Stomach smooth muscle (tissue), 2 donors: ENCODE measurements around the gene DCHS1.
A peak's percentile ranks its signal among the peaks of the same experiment; 100 is the strongest.

ENCODE experiments used
- H3K27ac ChIP-seq: one replicate; pipeline ENCODE4 v1.7.0; 2013; ENCODE audit warnings: mild to moderate bottlenecking, low read length, inconsistent platforms
- H3K27me3 ChIP-seq, 2 donors: one replicate each; pipeline ENCODE4 v1.7.0; 2013; ENCODE audit warnings: low read length in 2 of 2; ENCODE audit not compliant: insufficient read depth in 2 of 2, control insufficient read depth in 1 of 2
- H3K36me3 ChIP-seq, 2 donors: one replicate each; pipeline ENCODE4 v1.7.0; 2013; ENCODE audit warnings: low read length in 2 of 2; ENCODE audit not compliant: control insufficient read depth in 2 of 2, insufficient read depth in 2 of 2
- H3K4me1 ChIP-seq: one replicate; pipeline ENCODE4 v1.7.0; 2013; ENCODE audit warnings: low read length; ENCODE audit not compliant: control insufficient read depth, insufficient read depth
- H3K4me3 ChIP-seq, 2 donors: one replicate each; pipeline ENCODE4 v1.7.0; 2013; ENCODE audit warnings: low read length in 2 of 2
- H3K9ac ChIP-seq, 2 donors: one replicate each; pipeline ENCODE4 v1.7.0; 2013; ENCODE audit warnings: low read length in 2 of 2, mild to moderate bottlenecking in 1 of 2
- H3K9me3 ChIP-seq, 2 donors: one replicate each; pipeline ENCODE4 v1.7.0; 2013; ENCODE audit warnings: low read length in 2 of 2; ENCODE audit not compliant: control insufficient read depth in 2 of 2
- donor health status: healthy.
- donor health status: Pancreatic carcinoma.

Gene DCHS1

GRCh38 chr11:6671991-6672390, 16.4 kb upstream of the DCHS1 start:
- no peak overlapping the region for H3K27ac ChIP-seq
- no peak overlapping the region for H3K9ac ChIP-seq
- H3K4me3 ChIP-seq, result no peak overlapping the region
- no peaks in the 10 kb centered on the region for H3K4me1 ChIP-seq
- H3K9me3 ChIP-seq, result no peaks in the 10 kb centered on the region
- H3K36me3 ChIP-seq, result no peaks in the 10 kb centered on the region
- H3K27me3 ChIP-seq, result no peaks in the 10 kb centered on the region

- Histone ChIP-seq H3K27me3 (no peaks in the 10 kb centered on the region), H3K9me3 (no peaks in the 10 kb centered on the region), H3K4me1 (no peaks in the 10 kb centered on the region), H3K9ac (no peak overlapping the region), H3K27ac (no peak overlapping the region), H3K36me3 (no peaks in the 10 kb centered on the region), H3K4me3 (no peak overlapping the region)
Measured at GRCh38 chr11:6670202-6670830, 14.7 kb upstream of the DCHS1 start.

GRCh38 chr11:6667733-6668374, 12.2 kb upstream of the DCHS1 start:
- Histone ChIP-seq H3K9me3 (no peaks in the 10 kb centered on the region), H3K27ac (no peak overlapping the region), H3K4me1 (peaks cover 7% of the 10 kb centered on the region), H3K4me3 (no peak overlapping the region), H3K27me3 (no peaks in the 10 kb centered on the region), H3K36me3 (no peaks in the 10 kb centered on the region), H3K9ac (no peak overlapping the region)

GRCh38 chr11:6666302-6667183, 10.9 kb upstream of the DCHS1 start:
- Histone ChIP-seq H3K4me1 (peaks cover 7% of the 10 kb centered on the region), H3K9ac (no peak overlapping the region), H3K36me3 (no peaks in the 10 kb centered on the region), H3K4me3 (no peak overlapping the region), H3K27ac (no peak overlapping the region), H3K9me3 (no peaks in the 10 kb centered on the region), H3K27me3 (no peaks in the 10 kb centered on the region)

- H3K9ac ChIP-seq, result no peak overlapping the region
- H3K4me3 ChIP-seq, result no peak overlapping the region
- no peak overlapping the region for H3K27ac ChIP-seq
- H3K9me3 ChIP-seq, result no peaks in the 10 kb centered on the region
- H3K4me1 ChIP-seq, result peaks cover 7% of the 10 kb centered on the region
- H3K27me3 ChIP-seq, result no peaks in the 10 kb centered on the region
- H3K36me3 ChIP-seq, result no peaks in the 10 kb centered on the region
Measured at GRCh38 chr11:6664551-6664950, 8.9 kb upstream of the DCHS1 start.

GRCh38 chr11:6663794-6664469, 8.3 kb upstream of the DCHS1 start:
- no peaks in the 10 kb centered on the region for H3K36me3 ChIP-seq
- peak overlapping the region in 1 of 2 donors; percentile 7 for H3K9ac ChIP-seq
- H3K27ac ChIP-seq, result peak overlapping the region; percentile 46
- H3K27me3 ChIP-seq, result no peaks in the 10 kb centered on the region
- peaks cover 7% of the 10 kb centered on the region for H3K4me1 ChIP-seq
- H3K9me3 ChIP-seq, result no peaks in the 10 kb centered on the region
- no peak overlapping the region for H3K4me3 ChIP-seq

- Histone ChIP-seq H3K9me3 (no peaks in the 10 kb centered on the region), H3K4me3 (no peak overlapping the region), H3K36me3 (no peaks in the 10 kb centered on the region), H3K9ac (no peak overlapping the region), H3K4me1 (peaks cover 16% of the 10 kb centered on the region), H3K27ac (no peak overlapping the region), H3K27me3 (no peaks in the 10 kb centered on the region)
Measured at GRCh38 chr11:6660712-6661111, 5.1 kb upstream of the DCHS1 start.

GRCh38 chr11:6658647-6659046, 3.0 kb upstream of the DCHS1 start:
- no peak overlapping the region for H3K9ac ChIP-seq
- no peaks in the 10 kb centered on the region for H3K27me3 ChIP-seq
- H3K36me3 ChIP-seq, result no peaks in the 10 kb centered on the region
- no peaks in the 10 kb centered on the region for H3K9me3 ChIP-seq
- no peak overlapping the region for H3K4me3 ChIP-seq
- H3K27ac ChIP-seq, result no peak overlapping the region
- peaks cover 24% of the 10 kb centered on the region for H3K4me1 ChIP-seq

- Histone ChIP-seq H3K36me3 (no peaks in the 10 kb centered on the region), H3K4me3 (no peak overlapping the region), H3K9me3 (no peaks in the 10 kb centered on the region), H3K27me3 (no peaks in the 10 kb centered on the region), H3K9ac (no peak overlapping the region), H3K27ac (no peak overlapping the region), H3K4me1 (peaks cover 23% of the 10 kb centered on the region)
Measured at GRCh38 chr11:6657346-6657745, 1.7 kb upstream of the DCHS1 start.

- H3K4me3 ChIP-seq, result no peak overlapping the region
- H3K9me3 ChIP-seq, result no peaks in the 10 kb centered on the region
- no peaks in the 10 kb centered on the region for H3K27me3 ChIP-seq
- no peak overlapping the region for H3K9ac ChIP-seq
- no peaks in the 10 kb centered on the region for H3K36me3 ChIP-seq
- no peak overlapping the region for H3K27ac ChIP-seq
- H3K4me1 ChIP-seq, result peaks cover 23% of the 10 kb centered on the region
Measured at GRCh38 chr11:6656936-6657335, 1.3 kb upstream of the DCHS1 start.
